Ecto neural progenitor cell (in vitro differentiated cells): ENCODE measurements around the gene MTMR4.
"Not testable (repeated sequence)": the region's sequence is repeated elsewhere in the genome, so short reads cannot be mapped to it uniquely, and the experiment has no call there.

Source experiments
- DNase-seq: peaks from one replicate; pipeline ENCODE4 v3.0.0-alpha.2; 2018; ENCODE audit warnings: low spot score

MTMR4 gene

DNA sequence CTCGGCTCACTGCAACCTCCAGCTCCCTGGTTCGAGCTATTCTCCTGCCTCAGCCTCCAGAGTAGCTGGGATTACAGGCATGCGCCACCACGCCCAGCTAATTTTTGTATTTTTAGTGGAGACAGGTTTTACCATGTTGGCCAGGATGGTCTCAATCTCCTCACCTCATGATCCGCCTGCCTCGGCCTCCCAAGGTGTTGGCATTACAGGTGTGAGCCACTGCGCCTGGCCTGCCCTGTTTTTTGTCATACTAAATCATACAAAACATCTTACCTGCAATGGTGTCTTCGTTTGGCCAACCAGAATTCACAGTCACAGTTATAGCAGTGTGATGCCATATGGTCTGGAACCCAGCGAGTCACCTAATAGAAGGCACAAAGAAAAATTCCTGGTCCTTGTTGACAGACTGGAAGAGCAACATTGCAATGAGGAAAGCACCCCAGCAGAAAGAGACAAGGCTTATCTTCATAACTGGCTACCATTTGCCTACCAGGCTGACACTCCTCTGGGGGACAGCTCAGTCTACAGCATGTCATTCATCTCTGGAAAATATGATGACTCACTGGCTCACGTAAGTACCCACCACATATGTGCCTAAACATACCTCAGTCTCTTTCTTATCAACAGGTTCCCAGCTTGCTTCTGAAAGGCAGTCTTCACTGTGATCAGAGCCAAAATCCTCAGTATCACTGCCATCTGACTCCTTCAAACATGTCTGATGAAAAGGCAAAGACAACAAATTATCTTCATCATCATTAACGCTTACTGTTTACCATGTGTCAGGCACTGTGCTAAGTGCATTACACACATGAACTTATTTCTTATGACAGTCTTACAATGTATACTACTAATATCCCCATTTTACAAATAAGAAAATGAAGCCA lies 22.0 kb downstream of the MTMR4 start:
- DNase-seq = no peak

- no peak for DNase-seq
Measured at GRCh38 chr17:58491510-58492045, 22.9 kb downstream of the MTMR4 start.

- DNase-seq = no peak
Measured at GRCh38 chr17:58488428-58488890, 26.0 kb downstream of the MTMR4 start.

GRCh38 chr17:58487589-58488427 lies 26.6 kb downstream of the MTMR4 start, which contains the start of gene HSF5:
Gene HSF5 (minus strand): TSS chr17:58488408. CDS start chr17:58488274, 134 bp downstream.
- DNase-seq = peak; percentile 69

GRCh38 chr17:58484600-58484999 lies 29.8 kb downstream of the MTMR4 start:
- no peak for DNase-seq

DNA sequence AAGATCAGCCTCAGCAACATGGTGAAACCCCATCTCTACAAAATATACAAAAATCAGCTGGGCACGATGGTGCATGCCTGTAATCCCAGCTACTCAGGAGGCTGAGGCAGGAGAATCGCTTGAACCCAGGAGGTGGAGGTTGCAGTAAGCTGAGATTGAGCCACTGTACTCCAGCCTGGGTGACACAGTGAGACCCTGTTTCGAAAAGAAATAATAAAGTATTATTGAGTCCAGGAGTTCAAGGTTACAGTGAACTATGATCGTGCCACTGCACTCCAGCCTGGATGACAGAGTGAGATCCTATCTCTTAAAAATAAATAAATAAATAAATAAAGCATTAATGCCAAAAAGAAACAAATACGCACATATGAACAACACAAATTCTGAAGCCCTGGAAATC lies 32.6 kb downstream of the MTMR4 start:
- not testable (repeated sequence) for DNase-seq

- no peak for DNase-seq
Measured at GRCh38 chr17:58480090-58480489, 34.3 kb downstream of the MTMR4 start.

GRCh38 chr17:58476812-58477211 lies 37.6 kb downstream of the MTMR4 start:
- no peak for DNase-seq

GRCh38 chr17:58475985-58476384 lies 38.5 kb downstream of the MTMR4 start:
- DNase-seq = no peak

DNA sequence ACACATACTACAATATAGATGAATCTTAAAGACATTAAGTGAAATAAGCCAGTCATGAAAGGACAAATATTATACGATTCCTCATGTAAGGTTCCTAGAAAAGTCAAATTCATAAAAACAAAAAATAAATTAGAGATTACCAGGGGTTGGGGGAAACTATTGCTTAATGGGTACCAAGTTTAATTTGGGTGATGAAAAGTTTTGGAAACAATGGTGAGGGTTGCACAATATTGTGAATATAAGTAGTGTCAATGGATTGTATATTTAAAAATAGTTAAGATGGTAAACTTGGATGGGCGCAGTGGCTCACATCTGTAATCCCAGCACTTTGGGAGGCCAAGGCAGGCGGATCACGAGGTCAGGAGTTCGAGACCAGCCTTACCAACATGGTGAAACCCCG lies 44.1 kb downstream of the MTMR4 start:
- DNase-seq = no peak

DNA sequence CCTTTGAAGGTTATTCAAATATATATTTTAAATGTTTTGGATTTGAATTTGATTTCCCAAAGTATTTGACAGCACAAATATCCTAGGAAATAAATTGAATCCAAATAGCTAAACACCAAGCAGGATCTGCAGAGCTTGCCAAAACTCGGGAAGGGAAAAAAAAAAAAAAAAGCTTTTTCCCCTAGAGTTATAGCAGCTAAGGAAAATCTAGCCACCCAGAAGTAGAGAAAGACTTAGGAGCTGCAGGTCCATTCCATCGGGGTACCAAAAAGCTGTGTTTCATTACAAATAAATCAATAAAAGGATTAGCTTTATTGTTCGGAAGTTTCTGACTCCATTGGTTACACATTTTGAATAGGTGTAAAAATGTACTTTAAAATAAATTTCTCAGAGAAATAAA lies 45.5 kb downstream of the MTMR4 start:
- DNase-seq = no peak

DNA sequence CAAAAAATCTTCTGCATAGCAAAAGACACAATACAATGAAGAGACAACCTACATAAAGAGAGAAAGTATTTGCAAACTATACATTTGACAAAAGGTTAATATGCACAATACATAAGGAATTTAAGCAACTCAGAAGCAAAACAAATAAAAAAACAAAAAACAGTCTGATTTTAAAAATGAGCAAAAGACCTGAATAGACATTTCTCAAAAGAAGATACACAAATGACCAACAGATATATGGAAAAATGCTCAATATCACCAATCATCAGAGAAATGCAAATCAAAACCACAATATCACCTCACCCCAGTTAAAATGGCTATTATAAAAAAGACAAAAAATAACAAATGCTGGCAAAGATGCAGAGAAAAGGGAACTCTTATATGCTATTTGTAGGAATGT lies 58.9 kb downstream of the MTMR4 start:
- no peak for DNase-seq

DNA sequence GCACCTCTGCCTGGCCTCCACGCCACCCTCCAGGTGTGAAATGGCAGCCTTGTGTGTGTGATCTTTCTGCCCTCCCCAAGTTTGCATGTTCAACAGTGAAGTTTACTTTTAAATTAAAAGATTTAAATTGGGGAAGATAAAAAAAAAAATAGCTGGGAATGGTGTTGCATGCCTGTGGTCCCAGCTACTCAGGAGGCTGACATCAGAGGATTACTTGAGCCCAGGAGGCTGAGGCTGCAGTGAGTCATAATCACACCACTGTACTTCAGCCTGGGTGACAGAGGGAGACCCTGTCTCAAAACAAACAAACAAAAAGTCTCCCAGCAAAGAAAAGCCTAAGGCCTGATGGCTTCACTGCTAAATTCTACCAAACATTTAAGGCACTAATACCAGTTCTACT lies 61.7 kb downstream of the MTMR4 start:
- no peak for DNase-seq

DNA sequence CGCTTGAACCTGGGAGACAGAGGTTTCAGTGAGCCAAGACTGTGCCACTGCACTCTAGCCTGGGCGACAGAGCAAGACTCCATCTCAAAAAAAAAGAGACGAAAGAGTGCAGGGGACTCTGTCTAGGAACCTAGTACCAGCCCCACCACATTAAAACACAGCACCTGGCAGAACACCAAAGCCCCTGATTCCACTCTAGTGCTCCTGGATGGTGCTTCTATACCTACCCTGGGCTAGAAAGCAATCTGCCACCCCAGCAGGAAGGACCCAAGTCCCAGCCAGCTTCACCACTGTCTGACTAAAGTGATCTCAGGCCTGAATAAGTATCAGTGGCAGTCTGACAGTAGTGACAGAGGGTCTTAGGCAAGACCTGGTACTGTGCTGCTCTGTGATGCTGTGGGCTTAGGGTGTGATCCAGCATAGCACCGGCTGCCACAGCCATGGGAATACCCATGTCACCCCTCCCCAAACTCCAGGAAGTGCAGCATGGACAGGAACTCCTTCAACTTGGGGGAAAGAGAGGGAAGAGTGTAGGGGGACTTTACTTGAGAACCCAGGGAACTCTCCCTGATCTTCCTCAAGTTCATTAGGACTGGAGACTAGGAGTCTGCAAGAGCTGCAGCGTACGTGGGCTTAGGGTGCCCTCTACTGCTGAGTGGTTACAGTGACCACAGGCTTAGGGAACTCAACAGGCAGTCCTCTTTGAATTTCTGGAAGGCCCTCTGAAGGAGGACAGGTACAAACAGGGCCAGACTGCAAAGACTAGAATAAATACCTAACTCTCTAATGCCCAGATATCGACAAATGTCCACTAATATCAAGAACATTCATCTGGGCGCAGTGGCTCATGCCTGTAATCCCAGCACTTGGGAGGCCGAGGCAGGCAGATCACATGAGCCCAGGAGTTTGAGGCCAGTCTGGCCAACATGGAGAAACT lies 67.1 kb downstream of the MTMR4 start:
- peak; percentile 84 for DNase-seq

GRCh38 chr17:58446086-58446485 lies 68.4 kb downstream of the MTMR4 start:
- DNase-seq = no peak
